ENCODE data around the gene PLSCR1. TPM values are rescaled to one million over a fixed set of nuclear protein-coding genes. Genes with fewer than 3 reads are reported as not detected.

PLSCR1 gene
- total and polyA plus RNA-seq, 2 experiments from 2014 or later: 62.7 to 78.3 TPM

GRCh38 chr3:146561463-146561862, 17.1 kb upstream of the PLSCR1 start (continued):
- no peak for TF ChIP-seq EZH2phosphoT487 (IDR thresholded peaks at IDR 0.05; ENCODE audit: unreplicated experiment)
- no peak for TF ChIP-seq STAT1 (IDR thresholded peaks at IDR 0.05; ENCODE audit: unreplicated experiment)
- no peak for TF ChIP-seq ETS1 (IDR thresholded peaks at IDR 0.05)
- no peak for TF ChIP-seq CREB1 (CRISPR knock-in tag; IDR thresholded peaks at IDR 0.05; ENCODE audit: low read depth)
- no peak for TF ChIP-seq JUNB (IDR thresholded peaks at IDR 0.05; ENCODE audit: unreplicated experiment)
- no peak for TF ChIP-seq POLR2AphosphoS5 (IDR thresholded peaks at IDR 0.05; ENCODE audit: low read depth)
- TF ChIP-seq EZH2 (IDR thresholded peaks at IDR 0.05; ENCODE audit: low read depth, unreplicated experiment): no peak
- TF ChIP-seq CTCF (conservative IDR thresholded peaks at IDR 0.05; ENCODE audit: low read depth in 2 of 2): no peak
- TF ChIP-seq, protein P1, sequence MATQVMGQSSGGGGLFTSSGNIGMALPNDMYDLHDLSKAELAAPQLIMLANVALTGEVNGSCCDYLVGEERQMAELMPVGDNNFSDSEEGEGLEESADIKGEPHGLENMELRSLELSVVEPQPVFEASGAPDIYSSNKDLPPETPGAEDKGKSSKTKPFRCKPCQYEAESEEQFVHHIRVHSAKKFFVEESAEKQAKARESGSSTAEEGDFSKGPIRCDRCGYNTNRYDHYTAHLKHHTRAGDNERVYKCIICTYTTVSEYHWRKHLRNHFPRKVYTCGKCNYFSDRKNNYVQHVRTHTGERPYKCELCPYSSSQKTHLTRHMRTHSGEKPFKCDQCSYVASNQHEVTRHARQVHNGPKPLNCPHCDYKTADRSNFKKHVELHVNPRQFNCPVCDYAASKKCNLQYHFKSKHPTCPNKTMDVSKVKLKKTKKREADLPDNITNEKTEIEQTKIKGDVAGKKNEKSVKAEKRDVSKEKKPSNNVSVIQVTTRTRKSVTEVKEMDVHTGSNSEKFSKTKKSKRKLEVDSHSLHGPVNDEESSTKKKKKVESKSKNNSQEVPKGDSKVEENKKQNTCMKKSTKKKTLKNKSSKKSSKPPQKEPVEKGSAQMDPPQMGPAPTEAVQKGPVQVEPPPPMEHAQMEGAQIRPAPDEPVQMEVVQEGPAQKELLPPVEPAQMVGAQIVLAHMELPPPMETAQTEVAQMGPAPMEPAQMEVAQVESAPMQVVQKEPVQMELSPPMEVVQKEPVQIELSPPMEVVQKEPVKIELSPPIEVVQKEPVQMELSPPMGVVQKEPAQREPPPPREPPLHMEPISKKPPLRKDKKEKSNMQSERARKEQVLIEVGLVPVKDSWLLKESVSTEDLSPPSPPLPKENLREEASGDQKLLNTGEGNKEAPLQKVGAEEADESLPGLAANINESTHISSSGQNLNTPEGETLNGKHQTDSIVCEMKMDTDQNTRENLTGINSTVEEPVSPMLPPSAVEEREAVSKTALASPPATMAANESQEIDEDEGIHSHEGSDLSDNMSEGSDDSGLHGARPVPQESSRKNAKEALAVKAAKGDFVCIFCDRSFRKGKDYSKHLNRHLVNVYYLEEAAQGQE (IDR thresholded peaks at IDR 0.05; ENCODE audit: unreplicated experiment): no peak

DNA sequence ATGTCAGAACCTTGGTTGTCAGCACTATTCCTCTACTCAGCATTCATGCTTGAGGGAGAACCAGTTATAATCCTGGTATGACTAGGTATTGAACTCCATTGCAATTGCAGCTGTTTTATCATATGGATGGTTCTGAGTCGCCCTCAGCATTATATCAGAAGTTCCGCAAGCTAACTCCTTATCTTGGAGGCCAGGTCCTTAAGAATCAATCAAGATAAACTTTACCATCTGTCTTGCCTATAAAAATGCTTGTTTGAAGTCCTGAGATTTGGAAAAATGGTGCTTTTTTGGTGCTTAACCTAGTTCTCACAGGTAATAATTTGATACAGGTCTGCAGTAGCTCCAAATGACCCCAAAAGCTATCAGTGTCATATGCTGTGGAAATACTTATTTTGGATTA, 16.3 kb upstream of the PLSCR1 start:
- no peak overlapping the region for H3K4me3 Mint-ChIP-seq
- Histone ChIP-seq H3K27me3 (ENCODE audit: insufficient read depth) (no peaks in the 10 kb centered on the region), H3K27ac (ENCODE audit: low read depth) (no peak overlapping the region), H3K36me3 (ENCODE audit: insufficient read depth) (peaks cover 6% of the 10 kb centered on the region; the same call in 1 of the 2 replicates), H3F3A (replicated peaks; ENCODE audit: low read depth) (no peaks in the 10 kb centered on the region), H2AFZ (no peak overlapping the region), H3K4me3 (no peak overlapping the region), H3K79me2 (replicated peaks; ENCODE audit: insufficient read depth) (no peaks in the 10 kb centered on the region), H3K9me2 (ENCODE audit: insufficient read depth) (peaks cover 18% of the 10 kb centered on the region; the same call in 1 of the 2 replicates), H3K4me2 (no peak overlapping the region), H3K4me1 (ENCODE audit: insufficient read depth) (no peaks in the 10 kb centered on the region), H4K20me1 (replicated peaks; ENCODE audit: insufficient read depth) (no peaks in the 10 kb centered on the region)
- no peak for TF ChIP-seq POLR2AphosphoS5 (IDR thresholded peaks at IDR 0.05; ENCODE audit: low read depth)
- TF ChIP-seq EZH2 (IDR thresholded peaks at IDR 0.05; ENCODE audit: low read depth, unreplicated experiment): no peak
- no peak for TF ChIP-seq ETS1 (IDR thresholded peaks at IDR 0.05)
- TF ChIP-seq STAT1 (IDR thresholded peaks at IDR 0.05; ENCODE audit: unreplicated experiment): no peak
- no peak for TF ChIP-seq ZNF331 (CRISPR knock-in tag; IDR thresholded peaks at IDR 0.05; ENCODE audit: low read depth)
- ATAC-seq: no peak
- H3K27ac Mint-ChIP-seq: no peak overlapping the region
- H3K4me1 Mint-ChIP-seq: no peaks in the 10 kb centered on the region
- H3K9me3 Mint-ChIP-seq: peaks cover 12% of the 10 kb centered on the region; the same call in 2 of the 3 replicates
- no peak for DNase-seq (ENCODE audit: low spot score)
- H3K27me3 Mint-ChIP-seq (ENCODE audit: insufficient read depth, low read depth, poor library complexity): peaks cover 8% of the 10 kb centered on the region
- peaks cover 9% of the 10 kb centered on the region; the same call in 2 of the 3 replicates for H3K36me3 Mint-ChIP-seq (ENCODE audit: low read depth)
